Nucleus accumbens (tissue), 56 donors: Measurements from ENCODE around the gene MRGPRX4.

ENCODE experiments used
- DNase-seq, 56 donors: peaks; one replicate each; lab custom pipeline; 2025; lab: John Stamatoyannopoulos, UW

Gene MRGPRX4

DNA sequence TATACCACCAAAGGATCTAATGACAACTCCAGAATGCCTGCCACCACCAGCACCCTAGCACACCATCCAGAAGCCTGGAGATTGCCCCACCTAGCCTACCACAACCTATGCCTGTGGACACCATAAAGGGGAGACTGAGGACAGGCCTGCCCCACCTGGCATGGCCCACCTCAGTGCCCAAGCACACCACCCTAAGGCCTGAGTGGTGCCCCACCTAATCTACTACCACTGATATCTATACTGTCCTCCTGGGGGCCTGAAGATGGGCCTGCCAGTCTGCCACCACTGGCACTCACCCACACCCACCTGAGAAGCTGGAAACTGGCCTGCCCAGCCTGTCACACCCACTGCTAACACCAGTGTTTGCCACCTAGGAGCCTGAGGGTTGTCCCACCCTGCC lies 32.1 kb downstream of the MRGPRX4 start:
- DNase-seq = no peak

DNA sequence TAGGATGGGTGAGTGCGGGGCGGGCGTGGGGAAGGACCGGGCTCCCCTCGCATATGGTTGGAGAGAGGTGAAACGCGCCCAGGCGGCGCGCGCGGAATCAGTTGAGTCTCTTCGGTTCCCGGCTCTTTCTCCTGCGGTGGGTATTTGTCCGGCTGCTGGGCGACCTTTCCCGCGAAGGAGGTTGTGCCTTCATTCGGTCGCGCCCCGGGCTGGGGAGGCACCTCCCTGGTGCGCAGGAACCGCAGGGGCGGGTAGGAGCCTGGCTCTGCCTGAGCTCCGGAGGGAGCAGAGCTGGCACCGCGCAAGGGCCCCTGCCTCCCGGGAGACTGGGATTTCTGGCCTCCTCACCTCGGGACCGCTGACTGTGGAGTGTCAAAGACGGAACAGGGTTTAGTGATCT lies 36.4 kb downstream of the MRGPRX4 start:
- no peak for DNase-seq

DNA sequence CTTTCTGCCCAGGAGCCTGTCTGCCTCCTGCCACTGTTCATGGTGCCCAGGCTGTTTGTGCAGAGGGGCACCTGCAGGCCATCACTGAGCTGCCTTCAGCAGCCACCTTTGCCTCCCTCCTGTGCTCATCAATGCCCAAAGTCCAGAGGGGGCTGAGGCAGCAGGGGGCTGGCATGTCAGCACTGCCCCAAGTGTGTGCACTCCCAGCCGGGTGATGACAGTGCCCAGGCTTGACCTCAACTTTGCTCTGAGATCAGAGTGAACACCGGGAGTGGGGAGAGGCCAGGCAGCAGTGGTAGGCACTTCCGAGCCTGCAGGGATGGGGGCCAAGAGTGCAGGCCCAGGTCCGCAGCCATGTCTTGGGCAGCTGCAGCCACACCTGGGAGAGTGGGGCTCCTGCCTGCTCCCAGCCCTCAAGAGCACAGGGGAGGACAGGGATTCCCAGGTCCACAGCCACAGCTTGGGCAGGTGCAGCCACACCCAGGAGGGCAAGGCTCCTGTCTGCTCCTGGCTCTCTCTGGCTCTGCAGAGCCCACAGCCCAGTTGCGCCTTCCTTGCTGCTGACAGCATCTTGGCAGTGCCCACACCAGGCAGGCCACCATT lies 48.7 kb downstream of the MRGPRX4 start:
- DNase-seq = no peak

DNA sequence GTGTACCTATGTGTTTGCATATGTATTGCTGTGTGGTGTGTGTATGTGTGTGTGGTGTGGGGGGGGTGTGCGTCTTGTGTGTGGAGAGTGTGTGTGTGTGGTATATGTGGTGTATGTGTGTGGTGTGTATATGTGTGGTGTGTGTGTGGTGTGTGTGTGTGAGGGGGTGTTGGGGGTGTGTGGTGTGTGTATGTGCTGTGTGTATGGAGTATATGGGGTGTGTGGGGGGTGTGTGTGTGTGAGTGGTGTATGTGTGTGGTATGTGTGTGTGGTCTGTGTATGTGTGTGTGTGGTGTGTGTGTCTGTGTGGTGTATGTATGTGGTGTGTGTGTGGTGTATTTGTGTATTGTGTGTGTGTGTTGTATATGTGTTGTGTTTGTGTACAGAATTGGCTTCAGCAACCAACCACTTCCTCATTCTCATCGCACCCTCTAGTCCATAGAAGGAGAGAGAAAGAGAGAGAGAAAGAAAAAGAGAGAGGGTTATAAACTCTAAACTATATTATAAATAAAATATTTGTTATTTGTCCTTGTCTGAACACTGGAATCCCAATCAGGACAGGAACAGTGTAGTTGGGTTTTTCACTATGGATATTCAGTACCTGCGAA lies 50.3 kb downstream of the MRGPRX4 start:
- DNase-seq = no peak
